PC-9 (cell line): ENCODE measurements around the gene NPEPPS. TPM values are rescaled to one million over a fixed set of nuclear protein-coding genes. Genes with fewer than 3 reads are reported as not detected.

Source experiments
- BruUV-seq: library from RNA; stranded (reverse); fragments of 400-500 nt; replicated peaks from 2 replicates; lab custom pipeline; 2021; lab: Mats Ljungman, UMichigan
- CTCF ChIA-PET: fragments of 300-600 bp; sonication (Branson Sonifier 250); formaldehyde crosslinking; loops from one replicate; lab custom pipeline; 2022; ENCODE audit warnings: antibody characterized with exemption; lab: Charles Lee
- POLR2A ChIA-PET: fragments of 300-600 bp; sonication (Branson Sonifier 250); formaldehyde crosslinking; loops from one replicate; lab custom pipeline; 2022; ENCODE audit warnings: antibody characterized with exemption; ENCODE audit not compliant: unreplicated experiment; lab: Charles Lee
- DNase-seq, 2 experiments: peaks; one replicate each; pipeline versions ENCODE4 v3.0.0 to v3.0.0-alpha.2; 2015 to 2022; ENCODE audit warnings: mixed read lengths in 1 of 2
- H2AFZ ChIP-seq: fragments of 200-600 bp; sonication (generic); 2 replicates; pipeline ENCODE4 v1.8.1; 2017; ENCODE audit warnings: antibody characterized with exemption
- H3F3A ChIP-seq: fragments of 200-600 bp; sonication (generic); 2 replicates; pipeline ENCODE4 v1.8.1; 2017; ENCODE audit warnings: antibody characterized with exemption, mild to moderate bottlenecking, low read depth; ENCODE audit not compliant: insufficient read depth
- H3K27ac ChIP-seq: fragments of 200-600 bp; sonication (generic); 2 replicates; pipeline ENCODE4 v1.6.1; 2016; ENCODE audit warnings: mixed run types
- H3K27me3 ChIP-seq: fragments of 200-600 bp; sonication (generic); 2 replicates; pipeline ENCODE4 v1.6.1; 2016; ENCODE audit warnings: low read depth, mixed run types; ENCODE audit not compliant: insufficient read depth
- H3K36me3 ChIP-seq: fragments of 200-600 bp; sonication (generic); 2 replicates; pipeline ENCODE4 v1.6.1; 2016; ENCODE audit warnings: low read depth, mixed run types
- H3K4me1 ChIP-seq: fragments of 200-600 bp; sonication (generic); replicated peaks from 2 replicates; pipeline ENCODE4 v1.6.1; 2016; ENCODE audit warnings: mixed run types; ENCODE audit not compliant: insufficient read depth
- H3K4me2 ChIP-seq: fragments of 200-600 bp; sonication (generic); 2 replicates; pipeline ENCODE4 v1.6.1; 2017; ENCODE audit warnings: mixed run types
- H3K4me3 ChIP-seq: fragments of 200-600 bp; sonication (generic); 2 replicates; pipeline ENCODE4 v1.6.1; 2016; ENCODE audit warnings: mixed run types
- H3K79me2 ChIP-seq: fragments of 200-600 bp; sonication (generic); 2 replicates; pipeline ENCODE4 v1.6.1; 2017; ENCODE audit warnings: low read depth, mixed run types
- H3K9me2 ChIP-seq: fragments of 200-600 bp; sonication (generic); 2 replicates; pipeline ENCODE4 v1.8.1; 2017; ENCODE audit warnings: mild to moderate bottlenecking; ENCODE audit not compliant: insufficient read depth
- H3K9me3 ChIP-seq: fragments of 200-600 bp; sonication (generic); 2 replicates; pipeline ENCODE4 v1.8.1; 2016; ENCODE audit warnings: low read depth; ENCODE audit not compliant: insufficient read depth
- H4K20me1 ChIP-seq: fragments of 200-600 bp; sonication (generic); 2 replicates; pipeline ENCODE4 v1.8.1; 2017; ENCODE audit not compliant: insufficient read depth
- CTCF ChIP-seq: fragments of 200-600 bp; sonication (generic); conservative IDR thresholded peaks from 2 replicates; pipeline ENCODE4 v1.6.1; 2017; ENCODE audit warnings: mixed run types, antibody characterized with exemption, mild to moderate bottlenecking, moderate library complexity
- EZH2 ChIP-seq: fragments of 200-600 bp; sonication (generic); IDR thresholded peaks from 2 replicates; pipeline ENCODE4 v1.8.0; 2017; ENCODE audit warnings: antibody characterized with exemption, low read depth
- intact Hi-C: fragments of 100-400 bp; cut with micrococcal nuclease; formaldehyde crosslinking; loops from one replicate; pipeline ENCODE4 v1.10.0; 2022; ENCODE audit not compliant: unreplicated experiment
- total RNA-seq: library from RNA; stranded (reverse); gene quantifications from 2 replicates; pipeline ENCODE4 v1.2.3, GENCODE V29; 2021

NPEPPS gene
- total RNA-seq, 1 experiment from 2014 or later: 187 TPM

GRCh38 chr17:47636273-47637030 is 105.5 kb downstream of the NPEPPS start:
- 0 out of 2 replicates have a peak, but pooled peaks cover 4% of the 10 kb centered on the region for H3K9me2 ChIP-seq
- no peaks in the 10 kb centered on the region for H3K36me3 ChIP-seq
- no peaks in the 10 kb centered on the region for H3K79me2 ChIP-seq
- no peaks in the 10 kb centered on the region for H3K4me1 ChIP-seq
- TF ChIP-seq CTCF (no peak), EZH2 (no peak)
- intact Hi-C loops: no loop called here
- H3K27me3 ChIP-seq: no peaks in the 10 kb centered on the region
- no TSS peak for BruUV-seq
- no peak for DNase-seq
- no peaks in the 10 kb centered on the region for H3K9me3 ChIP-seq
- no peak overlapping the region for H3K27ac ChIP-seq
- no peak overlapping the region for H3K4me3 ChIP-seq
- no peak overlapping the region for H2AFZ ChIP-seq
- H3K4me2 ChIP-seq: no peak overlapping the region
- CTCF ChIA-PET: no interaction called here
- no peaks in the 10 kb centered on the region for H4K20me1 ChIP-seq
- H3F3A ChIP-seq: peaks cover 8% of the 10 kb centered on the region; the same call in 1 of the 2 replicates
- POLR2A ChIA-PET: no interaction called here

GRCh38 chr17:47638903-47639302 is 108.0 kb downstream of the NPEPPS start:
- Histone ChIP-seq H3K27ac (no peak overlapping the region), H3K4me1 (no peaks in the 10 kb centered on the region), H3K9me2 (0 out of 2 replicates have a peak, but pooled peaks cover 4% of the 10 kb centered on the region), H3F3A (peaks cover 7% of the 10 kb centered on the region; the same call in 1 of the 2 replicates), H3K9me3 (no peaks in the 10 kb centered on the region), H3K79me2 (no peaks in the 10 kb centered on the region), H2AFZ (no peak overlapping the region), H3K4me3 (no peak overlapping the region), H3K4me2 (no peak overlapping the region), H4K20me1 (no peaks in the 10 kb centered on the region), H3K36me3 (no peaks in the 10 kb centered on the region), H3K27me3 (no peaks in the 10 kb centered on the region)
- ChIA-PET CTCF (no interaction called here), POLR2A (no interaction called here)
- TF ChIP-seq CTCF (no peak), EZH2 (no peak)
- BruUV-seq: no TSS peak
- intact Hi-C loops: no loop called here
- no peak for DNase-seq

GRCh38 chr17:47640076-47640475 is 109.2 kb downstream of the NPEPPS start:
- no peaks in the 10 kb centered on the region for H3K27me3 ChIP-seq
- H3K9me2 ChIP-seq: 0 out of 2 replicates have a peak, but pooled peaks cover 4% of the 10 kb centered on the region
- no peak for DNase-seq
- H3K4me3 ChIP-seq: no peak overlapping the region
- 0 out of 2 replicates have a peak, but pooled peaks cover 6% of the 10 kb centered on the region for H3F3A ChIP-seq
- H2AFZ ChIP-seq: no peak overlapping the region
- no peak overlapping the region for H3K27ac ChIP-seq
- ChIA-PET POLR2A (interaction anchor here (0.7 kb wide), 1 partner anchor 13 kb away, joined by 3 read pairs; no protein-coding TSS in a partner anchor), CTCF (interaction anchor here (0.7 kb wide), 1 partner anchor 325 kb away, joined by 3 read pairs; no protein-coding TSS in a partner anchor)
- intact Hi-C loops: no loop called here
- H3K79me2 ChIP-seq: no peaks in the 10 kb centered on the region
- H4K20me1 ChIP-seq: no peaks in the 10 kb centered on the region
- no peaks in the 10 kb centered on the region for H3K36me3 ChIP-seq
- no peaks in the 10 kb centered on the region for H3K4me1 ChIP-seq
- BruUV-seq: no TSS peak
- no peaks in the 10 kb centered on the region for H3K9me3 ChIP-seq
- H3K4me2 ChIP-seq: no peak overlapping the region
- TF ChIP-seq CTCF: no peak
- no peak for TF ChIP-seq EZH2
